Measurements from ENCODE around the gene SLC38A3.
A peak's percentile ranks its signal among the peaks of the same experiment; 100 is the strongest.

SLC38A3 gene

GRCh38 chr3:50177346-50177745, 27.7 kb upstream of the SLC38A3 start:
- no peaks in the 10 kb centered on the region for H3K9me3 ChIP-seq
- no peaks in the 10 kb centered on the region for H3K4me1 ChIP-seq
- DNase-seq = peak; percentile 48
- no peak for TF ChIP-seq CTCF (IDR thresholded peaks at IDR 0.05; ENCODE audit: low read depth, low read length)
- H3K4me3 ChIP-seq (ENCODE audit: low read depth, low read length) = no peak overlapping the region
- no peaks in the 10 kb centered on the region for H3K27me3 ChIP-seq
- H3K36me3 ChIP-seq = no peaks in the 10 kb centered on the region

GRCh38 chr3:50179710-50180109, 25.4 kb upstream of the SLC38A3 start:
- no peak for DNase-seq
- no peaks in the 10 kb centered on the region for H3K27me3 ChIP-seq
- no peaks in the 10 kb centered on the region for H3K4me1 ChIP-seq
- H3K36me3 ChIP-seq = no peaks in the 10 kb centered on the region
- H3K4me3 ChIP-seq (ENCODE audit: low read depth, low read length) = no peak overlapping the region
- no peak for TF ChIP-seq CTCF (IDR thresholded peaks at IDR 0.05; ENCODE audit: low read depth, low read length)
- H3K9me3 ChIP-seq = no peaks in the 10 kb centered on the region

GRCh38 chr3:50181985-50182384, 23.1 kb upstream of the SLC38A3 start:
- H3K27me3 ChIP-seq = no peaks in the 10 kb centered on the region

GRCh38 chr3:50182533-50183099, 22.5 kb upstream of the SLC38A3 start:
- TF ChIP-seq CTCF (IDR thresholded peaks at IDR 0.05; ENCODE audit: low read depth, low read length) = no peak
- Histone ChIP-seq H3K27me3 (no peaks in the 10 kb centered on the region), H3K36me3 (no peaks in the 10 kb centered on the region), H3K9me3 (no peaks in the 10 kb centered on the region), H3K4me1 (no peaks in the 10 kb centered on the region), H3K4me3 (ENCODE audit: low read depth, low read length) (no peak overlapping the region)
- DNase-seq = no peak

More at GRCh38 chr3:50181985-50182384, 23.1 kb upstream of the SLC38A3 start:
- H3K4me1 ChIP-seq = no peaks in the 10 kb centered on the region
- no peak overlapping the region for H3K4me3 ChIP-seq (ENCODE audit: low read depth, low read length)
- no peak for DNase-seq
- no peaks in the 10 kb centered on the region for H3K36me3 ChIP-seq
- TF ChIP-seq CTCF (IDR thresholded peaks at IDR 0.05; ENCODE audit: low read depth, low read length) = no peak
- H3K9me3 ChIP-seq = no peaks in the 10 kb centered on the region

- Histone ChIP-seq H3K36me3 (no peaks in the 10 kb centered on the region), H3K4me1 (no peaks in the 10 kb centered on the region), H3K27me3 (no peaks in the 10 kb centered on the region), H3K9me3 (no peaks in the 10 kb centered on the region), H3K4me3 (ENCODE audit: low read depth, low read length) (no peak overlapping the region)
- no peak for DNase-seq
- no peak for TF ChIP-seq CTCF (IDR thresholded peaks at IDR 0.05; ENCODE audit: low read depth, low read length)
Observed at GRCh38 chr3:50183755-50184154, 21.3 kb upstream of the SLC38A3 start.

- no peaks in the 10 kb centered on the region for H3K4me1 ChIP-seq
- H3K36me3 ChIP-seq = no peaks in the 10 kb centered on the region
- no peak overlapping the region for H3K4me3 ChIP-seq (ENCODE audit: low read depth, low read length)
- no peaks in the 10 kb centered on the region for H3K9me3 ChIP-seq
- no peak for TF ChIP-seq CTCF (IDR thresholded peaks at IDR 0.05; ENCODE audit: low read depth, low read length)
- H3K27me3 ChIP-seq = no peaks in the 10 kb centered on the region
- no peak for DNase-seq
Observed at GRCh38 chr3:50184242-50184978, 20.7 kb upstream of the SLC38A3 start.

All from BE2C (cell line).